ENCODE measurements around the gene CYBA.

- TF ChIP-seq POLR2AphosphoS5 (IDR thresholded peaks at IDR 0.05) (no peak), EZH2 (IDR thresholded peaks at IDR 0.05; ENCODE audit: borderline replicate concordance, insufficient read depth, low read length, poor library complexity, severe bottlenecking) (no peak), REST (IDR thresholded peaks at IDR 0.05; ENCODE audit: borderline replicate concordance) (no peak), CTCF (IDR thresholded peaks at IDR 0.05; ENCODE audit: poor library complexity, severe bottlenecking) (no peak), TAF1 (IDR thresholded peaks at IDR 0.05; ENCODE audit: low read depth) (no peak), SMC3 (conservative IDR thresholded peaks at IDR 0.05; ENCODE audit: poor library complexity) (no peak), EP300 (conservative IDR thresholded peaks at IDR 0.05; ENCODE audit: poor library complexity, severe bottlenecking) (no peak), MXI1 (conservative IDR thresholded peaks at IDR 0.05; ENCODE audit: poor library complexity, severe bottlenecking) (no peak), RAD21 (conservative IDR thresholded peaks at IDR 0.05) (no peak)
Observed at GRCh38 chr16:88619859-88620815, 30.7 kb downstream of the CYBA start.
